ENCODE measurements around the gene IPO9. TPM values are rescaled to one million over a fixed set of nuclear protein-coding genes. Genes with fewer than 3 reads are reported as not detected.
"Not testable (repeated sequence)": the region's sequence is repeated elsewhere in the genome, so short reads cannot be mapped to it uniquely, and the experiment has no call there.

Gene IPO9
- total RNA-seq, 2 donors from 2014 or later = 22.0 to 24.3 TPM

DNA sequence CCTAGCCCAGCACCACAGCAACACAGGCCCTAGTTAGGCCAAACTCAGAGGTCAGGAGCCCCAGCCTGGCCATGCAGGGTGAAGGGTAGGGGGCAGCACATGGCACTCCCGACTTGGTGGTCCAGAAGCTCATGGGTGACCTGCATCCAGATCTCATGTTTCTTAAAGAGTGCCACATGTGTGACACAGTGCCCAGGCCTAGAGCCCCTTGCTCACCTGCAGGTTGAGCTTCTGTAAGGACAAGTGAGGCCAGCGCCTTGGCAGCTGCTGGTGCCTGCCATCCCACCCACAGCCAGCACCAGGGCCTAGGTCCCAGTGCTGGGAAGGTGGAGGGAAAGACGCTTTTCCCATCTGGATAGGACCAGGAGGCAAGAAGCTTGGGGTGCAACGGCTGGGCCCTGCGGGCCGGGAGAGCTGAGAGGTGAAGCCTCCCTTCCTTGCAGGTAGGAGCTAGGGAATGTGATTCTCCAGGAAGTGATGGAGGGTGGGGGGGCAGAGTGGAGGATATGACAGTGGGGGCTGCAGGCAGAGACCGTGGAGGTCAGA lies 66.2 kb downstream of the IPO9 start:
- ATAC-seq (no peak), DNase-seq (no peak)
- intact Hi-C loops (cut with DNase I, micrococcal nuclease) = loop anchor here in 1 of 2 donors (10.0 kb wide), 1 partner anchor 80 kb away; no protein-coding TSS in a partner anchor

DNA sequence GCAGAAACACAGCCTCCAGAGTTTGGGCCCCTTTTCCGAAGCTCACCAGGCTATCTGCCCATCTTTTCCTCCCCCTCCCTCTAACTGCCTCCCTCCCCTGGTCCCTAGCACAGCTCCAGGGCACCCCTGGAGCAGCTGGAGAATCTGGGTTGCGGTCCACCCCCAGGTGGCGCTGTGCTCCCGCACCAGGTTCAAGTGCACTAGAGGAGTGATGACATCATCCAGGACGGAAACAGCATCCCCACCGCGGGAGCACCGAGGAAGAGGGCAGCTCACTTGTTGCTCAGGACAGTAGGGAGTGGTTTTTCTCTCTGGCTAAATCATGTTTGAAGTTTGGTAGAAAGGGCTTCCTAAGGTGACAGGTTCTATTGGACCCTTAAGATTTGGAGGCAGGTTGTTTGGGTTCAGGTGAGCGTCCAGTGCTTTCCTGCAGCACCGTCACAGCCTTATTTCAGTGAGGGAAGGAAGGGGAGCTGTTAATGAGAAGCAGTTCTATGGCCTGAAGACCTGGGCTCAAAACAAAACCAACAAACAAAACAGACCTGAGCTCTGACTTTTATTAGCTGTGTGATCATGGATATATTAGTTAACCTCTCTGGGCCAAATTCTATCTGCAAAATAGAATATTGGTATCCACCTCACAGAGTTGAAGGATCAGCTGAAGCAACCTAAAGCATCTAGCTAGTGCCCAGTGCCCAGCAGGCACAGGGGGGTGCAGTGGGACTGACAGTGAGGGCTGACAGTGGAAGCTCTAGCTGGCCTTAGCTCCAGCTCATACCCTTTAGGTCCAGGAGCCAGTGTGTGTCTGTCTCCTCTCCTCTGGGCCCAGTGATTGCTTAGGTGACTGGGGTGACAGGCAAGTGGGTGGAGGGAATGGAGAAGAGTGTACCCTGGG lies 67.2 kb downstream of the IPO9 start:
- intact Hi-C loops (cut with DNase I, micrococcal nuclease) = loop anchor here in 1 of 2 donors (10.0 kb wide), 1 partner anchor 79 kb away; no protein-coding TSS in a partner anchor
- ATAC-seq = peak; percentile 96

DNA sequence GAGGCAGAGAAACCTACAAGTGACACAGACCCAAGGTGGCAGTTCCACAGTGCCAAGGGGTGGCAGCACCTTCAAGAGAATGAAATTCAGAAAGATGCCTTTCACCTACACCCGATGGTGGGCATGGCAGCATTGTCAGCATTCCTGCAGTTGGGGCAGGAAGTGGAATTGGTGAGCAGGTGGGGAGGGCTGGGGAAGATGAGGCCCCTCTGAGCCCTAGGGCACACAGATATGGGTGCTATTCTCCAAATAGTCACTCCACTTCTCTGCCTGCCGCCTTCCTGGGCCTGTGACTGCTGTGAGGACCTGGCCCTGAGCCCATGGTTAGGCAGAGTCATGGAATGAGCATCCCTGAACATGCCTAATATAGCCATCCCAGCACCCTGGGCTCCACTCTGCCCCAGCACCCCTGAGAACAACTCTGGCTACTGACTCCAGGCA lies 68.0 kb downstream of the IPO9 start:
- intact Hi-C loops (cut with DNase I, micrococcal nuclease) = loop anchor here in 1 of 2 donors (10.0 kb wide), 1 partner anchor 78 kb away; no protein-coding TSS in a partner anchor
- ATAC-seq = peak; percentile 15

More for the DNA sequence above, 67.2 kb downstream of the IPO9 start:
- DNase-seq = peak; percentile 87 to 90

DNA sequence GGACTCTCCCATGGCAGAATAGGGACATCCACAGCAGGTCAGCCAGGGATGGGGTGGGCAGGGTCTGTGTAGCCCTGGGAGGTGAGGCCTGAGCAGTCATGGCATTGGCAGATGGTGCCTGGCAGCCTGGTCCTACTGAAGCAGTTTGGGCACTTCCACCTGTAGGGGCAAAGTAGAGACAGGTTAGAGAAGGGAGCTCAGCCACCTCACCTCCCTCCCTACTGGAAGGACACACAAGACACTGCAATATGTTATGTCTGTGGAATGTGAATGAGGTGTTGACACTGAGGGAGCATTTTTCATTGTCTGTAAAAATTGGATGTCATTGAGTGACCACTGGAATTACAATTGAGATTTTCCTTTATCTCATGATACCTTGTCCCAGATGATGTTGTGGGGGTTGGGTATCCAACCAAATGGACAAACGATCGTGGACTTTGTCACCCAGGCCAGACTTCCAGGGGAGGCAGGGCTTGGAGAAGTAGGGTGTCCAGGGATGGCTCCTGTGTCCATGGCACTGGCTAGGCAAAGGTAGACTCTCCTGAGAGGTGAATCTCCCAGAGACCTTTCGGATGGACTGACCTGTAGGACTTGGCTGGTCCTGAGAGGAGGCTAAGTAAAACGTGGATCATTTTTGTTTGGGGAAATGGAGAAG lies 69.4 kb downstream of the IPO9 start:
- intact Hi-C loops (cut with DNase I, micrococcal nuclease) = loop anchor here in 1 of 2 donors (10.0 kb wide), 1 partner anchor 76 kb away; no protein-coding TSS in a partner anchor
- ATAC-seq (no peak), DNase-seq (no peak)

More for the DNA sequence above, 68.0 kb downstream of the IPO9 start:
- peak in 1 of 2 donors; percentile 61 for DNase-seq

DNA sequence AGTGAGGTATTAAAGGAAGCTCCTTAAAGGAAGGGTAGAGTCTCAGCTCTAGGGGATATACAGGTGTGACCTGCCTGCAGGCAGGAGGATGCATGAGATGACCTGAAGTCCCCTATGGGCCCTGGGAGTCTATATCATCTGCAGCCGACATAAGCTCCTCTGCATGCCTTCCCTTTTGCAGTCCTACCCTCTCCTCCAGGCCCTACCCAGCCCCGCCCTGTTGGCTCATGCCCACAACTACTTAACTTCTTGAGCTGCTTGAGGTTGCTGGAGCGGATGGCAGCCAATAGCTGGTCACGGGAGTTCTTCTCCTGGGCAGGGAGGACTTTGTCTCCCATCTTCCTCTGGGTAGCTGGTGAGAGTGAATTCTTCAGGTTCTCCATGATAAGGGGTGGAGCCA lies 70.0 kb downstream of the IPO9 start:
- DNase-seq = no peak
- intact Hi-C loops (cut with DNase I, micrococcal nuclease) = loop anchor here in 1 of 2 donors (10.0 kb wide), 1 partner anchor 76 kb away; no protein-coding TSS in a partner anchor
- ATAC-seq = no peak

- ATAC-seq (no peak), DNase-seq (no peak)
- intact Hi-C loops (cut with DNase I, micrococcal nuclease) = loop anchor here in 1 of 2 donors (10.0 kb wide), 1 partner anchor 75 kb away; no protein-coding TSS in a partner anchor
Observed at GRCh38 chr1:201899683-201900429, 70.9 kb downstream of the IPO9 start.

- intact Hi-C loops (cut with DNase I, micrococcal nuclease) = no loop called here
- ATAC-seq (no peak), DNase-seq (no peak)
Observed at GRCh38 chr1:201900476-201900875, 71.5 kb downstream of the IPO9 start.

GRCh38 chr1:201901036-201901435 lies 72.1 kb downstream of the IPO9 start:
- DNase-seq; ATAC-seq; intact Hi-C loops (cut with DNase I, micrococcal nuclease): not testable (repeated sequence)

DNA sequence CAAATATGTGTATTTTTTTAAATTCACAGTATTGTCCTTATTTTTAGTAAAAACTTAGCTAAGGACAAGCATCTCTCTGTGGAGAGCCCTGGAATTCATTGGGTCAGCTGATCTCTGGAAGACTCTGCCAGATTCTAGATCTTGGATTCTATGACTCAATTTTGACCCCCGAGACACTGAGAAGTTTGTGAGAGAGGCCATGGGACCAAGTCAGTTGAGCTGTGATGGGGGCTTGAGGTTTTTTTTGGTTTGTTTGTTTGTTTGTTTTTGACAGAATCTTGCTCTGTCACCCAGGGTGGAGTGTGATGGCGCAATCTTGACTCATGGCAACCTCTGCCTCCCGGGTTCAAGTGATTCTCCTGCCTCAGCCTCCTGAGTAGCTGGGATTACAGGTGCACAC lies 73.2 kb downstream of the IPO9 start:
- no peak for ATAC-seq
- intact Hi-C loops (cut with DNase I, micrococcal nuclease) = no loop called here
- DNase-seq = no peak

- no peak for ATAC-seq
- no peak for DNase-seq
Observed at GRCh38 chr1:201903135-201903534, 74.2 kb downstream of the IPO9 start.

GRCh38 chr1:201904579-201904978 lies 75.6 kb downstream of the IPO9 start:
- intact Hi-C loops (cut with DNase I, micrococcal nuclease) = no loop called here
- DNase-seq = peak in 1 of 2 donors; percentile 65

More at GRCh38 chr1:201903135-201903534, 74.2 kb downstream of the IPO9 start:
- intact Hi-C loops (cut with DNase I, micrococcal nuclease) = no loop called here

DNA sequence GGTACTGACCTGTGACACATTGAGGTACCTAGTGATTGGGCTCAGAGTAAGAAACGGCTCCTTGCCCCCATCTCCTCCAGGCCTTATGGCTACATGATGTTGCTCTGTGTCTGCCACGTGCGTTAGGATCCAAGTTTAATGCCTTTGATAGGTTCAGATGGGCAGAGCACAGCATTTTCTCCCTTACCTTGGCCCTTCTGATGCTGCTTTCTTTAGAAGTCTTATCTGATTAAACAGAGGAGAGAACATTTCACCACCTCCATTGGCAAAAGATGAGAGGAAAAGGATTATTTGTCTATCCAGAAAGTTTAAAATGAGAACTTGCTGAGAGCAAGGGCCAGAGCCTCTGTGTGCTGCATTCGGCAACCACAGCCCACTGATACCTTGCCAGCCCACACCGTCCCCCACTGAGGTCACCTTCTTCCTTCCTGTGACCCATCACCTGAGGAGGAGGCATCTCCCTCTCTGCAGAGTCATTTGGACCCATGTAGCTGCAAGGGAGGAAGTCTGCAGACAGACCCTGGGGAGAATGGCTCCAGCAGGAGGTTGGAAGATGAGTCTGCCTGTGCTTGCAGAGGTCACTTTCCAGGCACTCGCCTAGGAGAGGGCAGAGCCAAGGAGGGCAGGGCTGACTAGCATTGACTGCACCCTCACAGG lies 76.4 kb downstream of the IPO9 start:
- no peak for DNase-seq
- ATAC-seq = no peak
- intact Hi-C loops (cut with DNase I, micrococcal nuclease) = no loop called here

More at GRCh38 chr1:201904579-201904978, 75.6 kb downstream of the IPO9 start:
- peak; percentile 40 for ATAC-seq

- ATAC-seq (no peak), DNase-seq (no peak)
- intact Hi-C loops (cut with DNase I, micrococcal nuclease) = no loop called here
Observed at GRCh38 chr1:201906336-201906735, 77.4 kb downstream of the IPO9 start.

- no peak for ATAC-seq
- DNase-seq = no peak
- intact Hi-C loops (cut with DNase I, micrococcal nuclease) = no loop called here
Observed at GRCh38 chr1:201907621-201908020, 78.7 kb downstream of the IPO9 start.

DNA sequence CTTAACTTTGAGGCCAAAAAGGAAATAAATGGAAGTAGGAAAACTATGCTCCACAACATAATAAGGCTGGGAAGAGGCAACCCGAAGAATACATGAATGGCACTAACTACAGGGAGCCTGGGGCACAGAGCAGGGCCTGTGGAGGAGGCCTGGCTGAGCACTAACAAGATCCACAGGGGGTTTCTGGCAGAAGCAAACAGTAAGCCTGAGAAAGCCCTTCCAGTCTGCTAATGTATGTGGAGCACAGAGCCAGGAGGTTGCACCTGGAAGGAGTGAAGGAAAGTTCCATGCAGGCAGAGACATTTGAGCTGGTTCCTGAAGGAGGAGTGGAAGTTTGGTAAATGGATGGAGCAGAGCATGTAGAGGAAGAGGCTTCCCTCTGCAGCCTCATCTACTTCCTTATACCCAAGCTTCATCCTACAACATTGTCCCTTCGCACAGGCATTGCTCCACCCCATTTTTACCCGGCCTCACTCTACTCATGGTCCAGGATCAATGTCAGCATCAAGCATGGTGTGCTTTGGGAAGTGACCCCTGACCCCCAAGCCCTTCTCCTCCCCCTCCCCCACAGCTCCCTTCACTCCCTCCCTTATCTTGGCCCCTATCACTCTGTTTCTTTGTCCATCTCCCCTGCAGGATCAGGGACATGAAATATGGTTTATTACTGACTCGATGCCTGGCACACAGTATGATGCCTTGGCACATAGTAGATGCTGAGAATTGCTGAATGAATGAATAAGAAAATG lies 83.0 kb downstream of the IPO9 start:
- no peak for DNase-seq
- no peak for ATAC-seq
- intact Hi-C loops (cut with DNase I, micrococcal nuclease) = no loop called here

GRCh38 chr1:201912832-201913231 lies 83.9 kb downstream of the IPO9 start:
- no peak for DNase-seq
- ATAC-seq = no peak
- intact Hi-C loops (cut with DNase I, micrococcal nuclease) = no loop called here
